Transverse colon (tissue), 4 donors: ENCODE measurements around the gene MYH7. TPM values are rescaled to one million over a fixed set of nuclear protein-coding genes. Genes with fewer than 3 reads are reported as not detected.

Source experiments
- DNase-seq: peaks from one replicate; pipeline ENCODE4 v3.0.0-alpha.2; 2019
- H3K27ac ChIP-seq, 4 donors: fragments of 200-600 bp; sonication (generic); 2 replicates each; pipeline ENCODE4 v1.5.1; 2016 to 2018; ENCODE audit warnings: inconsistent platforms in 4 of 4
- H3K27me3 ChIP-seq: fragments of 200-600 bp; sonication (generic); 2 replicates; pipeline ENCODE4 v1.5.1; 2017; ENCODE audit warnings: inconsistent platforms
- H3K36me3 ChIP-seq, 4 donors: fragments of 200-600 bp; sonication (generic); 2 replicates each; pipeline ENCODE4 v1.5.1; 2017 to 2019; ENCODE audit warnings: inconsistent platforms in 4 of 4
- H3K4me1 ChIP-seq, 4 donors: fragments of 200-600 bp; sonication (generic); 2 replicates each; pipeline ENCODE4 v1.5.1; 2017 to 2020; ENCODE audit warnings: inconsistent platforms in 4 of 4
- H3K4me3 ChIP-seq, 4 donors: fragments of 200-600 bp; sonication (generic); 1 replicate in 1 of 4; 2 replicates in 3 of 4; pipeline versions ENCODE4 v1.5.1 to v1.6.1; 2017 to 2019; ENCODE audit warnings: inconsistent platforms in 4 of 4
- H3K9me3 ChIP-seq, 2 donors: fragments of 200-600 bp; sonication (generic); 2 replicates each; pipeline ENCODE4 v1.5.1; 2017 to 2019; ENCODE audit warnings: inconsistent platforms in 2 of 2
- CTCF ChIP-seq, 5 experiments: fragments of 200-600 bp in 3 of 5; fragments of 450-650 bp in 2 of 5; sonication (generic) in 3 of 5; IDR thresholded peaks; 1 replicate in 2 of 5; 2 replicates in 3 of 5; pipeline ENCODE4 v1.5.1; 2016 to 2017; ENCODE audit warnings: antibody characterized with exemption in 5 of 5, inconsistent platforms in 3 of 5, mild to moderate bottlenecking in 2 of 5, moderate library complexity in 1 of 5
- EP300 ChIP-seq: sonication (generic); formaldehyde crosslinking; IDR thresholded peaks from one replicate; pipeline ENCODE4 v1.6.1; 2017; ENCODE audit warnings: antibody characterized with exemption, low read depth
- POLR2A ChIP-seq: fragments of 450-650 bp; IDR thresholded peaks from one replicate; pipeline ENCODE4 v1.6.1; 2016; ENCODE audit warnings: antibody characterized with exemption, mild to moderate bottlenecking, moderate library complexity
- POLR2AphosphoS5 ChIP-seq, 3 donors: sonication (generic); formaldehyde crosslinking; IDR thresholded peaks; one replicate each; pipeline ENCODE4 v1.6.1; 2016; ENCODE audit warnings: antibody characterized with exemption in 3 of 3
- WGBS, 2 donors: methylation state at CpG; one replicate each; pipeline ENCODE4 v1.1.5; 2018; ENCODE audit warnings: low coverage in 1 of 2; 5-methylcytosine and 5-hydroxymethylcytosine counted together
- in situ Hi-C, 4 donors: fragments of 200-750 bp; cut with MboI; loops; one replicate each; pipeline versions ENCODE4 v1.15.0 to v1.15.1; 2017; ENCODE audit warnings: low sequenced_read_pairs in 3 of 4, low pct_ligation_motif_present in 1 of 4, low pct_unique_long_range_greater_than_20kb in 1 of 4
- intact Hi-C: fragments of 100-400 bp; cut with DNase I; formaldehyde crosslinking; loops from one replicate; pipeline ENCODE4 v1.15.1; 2023; ENCODE audit warnings: low total_unique reads
- total RNA-seq, 4 donors: library from RNA; depleted of rRNA; stranded (reverse); fragments of >200 nt; gene quantifications; one replicate each; pipeline ENCODE4 v1.1.0, GENCODE V29; 2016

The MYH7 gene
- total RNA-seq, 4 donors from 2014 or later, result 0.64 to 2.9 TPM; not detected in 2

GRCh38 chr14:23416801-23417200 lies 18.7 kb downstream of the MYH7 start:
- 72 to 78% methylated on average over 6 to 11 of the region's 11 CpGs for WGBS, 2 donors
- in situ Hi-C loops, result no loop called here
- H3K4me1 ChIP-seq, result no peaks in the 10 kb centered on the region
- no peaks in the 10 kb centered on the region for H3K27me3 ChIP-seq
- TF ChIP-seq POLR2AphosphoS5 (IDR thresholded peaks at IDR 0.05) (no peak), POLR2A (no peak), CTCF (IDR thresholded peaks at IDR 0.05) (no peak), EP300 (no peak)
- no peak overlapping the region for H3K27ac ChIP-seq
- no peak overlapping the region for H3K4me3 ChIP-seq
- H3K36me3 ChIP-seq, result no peaks in the 10 kb centered on the region
- H3K9me3 ChIP-seq, result no peaks in the 10 kb centered on the region
- DNase-seq, result no peak
- intact Hi-C loops, result no loop called here

GRCh38 chr14:23415821-23416778 lies 19.4 kb downstream of the MYH7 start:
- DNase-seq, result no peak
- Histone ChIP-seq H3K27ac (no peak overlapping the region), H3K4me3 (no peak overlapping the region), H3K9me3 (no peaks in the 10 kb centered on the region), H3K36me3 (no peaks in the 10 kb centered on the region), H3K27me3 (no peaks in the 10 kb centered on the region), H3K4me1 (no peaks in the 10 kb centered on the region)
- TF ChIP-seq POLR2A, result no peak
- no peak for TF ChIP-seq POLR2AphosphoS5 (IDR thresholded peaks at IDR 0.05)
- no peak for TF ChIP-seq CTCF (IDR thresholded peaks at IDR 0.05)
- TF ChIP-seq EP300, result no peak
- intact Hi-C loops, result no loop called here
- in situ Hi-C loops, result no loop called here
- WGBS, 2 donors, result 40 to 79% methylated on average over 1 to 21 of the region's 21 CpGs

GRCh38 chr14:23414906-23415820 lies 20.3 kb downstream of the MYH7 start:
- DNase-seq, result no peak
- Histone ChIP-seq H3K27ac (no peak overlapping the region), H3K27me3 (no peaks in the 10 kb centered on the region), H3K4me1 (no peaks in the 10 kb centered on the region), H3K36me3 (no peaks in the 10 kb centered on the region), H3K4me3 (no peak overlapping the region), H3K9me3 (no peaks in the 10 kb centered on the region)
- TF ChIP-seq POLR2AphosphoS5 (IDR thresholded peaks at IDR 0.05), result no peak
- TF ChIP-seq CTCF (IDR thresholded peaks at IDR 0.05), result no peak
- TF ChIP-seq EP300, result no peak
- TF ChIP-seq POLR2A, result no peak
- intact Hi-C loops (no loop called here), in situ Hi-C loops (no loop called here)
- 85 to 96% methylated on average over 4 to 39 of the region's 39 CpGs for WGBS, 2 donors

- in situ Hi-C loops, result no loop called here
These were observed 21.2 kb downstream of the MYH7 start for GRCh38 chr14:23414254-23414653.

More at GRCh38 chr14:23414254-23414653, 21.2 kb downstream of the MYH7 start:
- no peaks in the 10 kb centered on the region for H3K9me3 ChIP-seq
- no peak overlapping the region for H3K4me3 ChIP-seq
- intact Hi-C loops, result no loop called here
- DNase-seq, result no peak
- H3K27ac ChIP-seq, result no peak overlapping the region
- no peaks in the 10 kb centered on the region for H3K27me3 ChIP-seq
- H3K4me1 ChIP-seq, result no peaks in the 10 kb centered on the region
- WGBS, 2 donors, result 52% methylated on average over 3 of the region's 3 CpGs; no CpG with 5 or more reads in 1 of the 2 donors
- no peak for TF ChIP-seq EP300
- TF ChIP-seq CTCF (IDR thresholded peaks at IDR 0.05), result no peak
- TF ChIP-seq POLR2AphosphoS5 (IDR thresholded peaks at IDR 0.05), result no peak
- no peak for TF ChIP-seq POLR2A
- H3K36me3 ChIP-seq, result no peaks in the 10 kb centered on the region
